Activated T-helper 2 cell treated with anti-CD3 and anti-CD28 coated beads, Interferon-gamma antibody, Interleukin-2, Interleukin-4, amounts not matched to agents 10 μg/mL and 5 μg/mL and 100 μg/mL, durations not matched to agents 14 hours and 24 hours and 36 hours (primary cell): ENCODE results near the gene NOS3. TPM values are rescaled to one million over a fixed set of nuclear protein-coding genes. Genes with fewer than 3 reads are reported as not detected.
A peak's percentile ranks its signal among the peaks of the same experiment; 100 is the strongest.
"Not testable (repeated sequence)": the region's sequence is repeated elsewhere in the genome, so short reads cannot be mapped to it uniquely, and the experiment has no call there.

Experiments
- DNase-seq: peaks from one replicate; pipeline ENCODE4 v3.0.0; 2021; ENCODE audit warnings: low spot score
- H3K27ac Mint-ChIP-seq: one replicate; pipeline ENCODE4 v1.8.0; 2021; ENCODE audit warnings: mixed read lengths
- H3K27me3 Mint-ChIP-seq: one replicate; pipeline ENCODE4 v1.8.0; 2021; ENCODE audit warnings: low read depth, mixed read lengths
- H3K36me3 Mint-ChIP-seq: one replicate; pipeline ENCODE4 v1.8.0; 2021; ENCODE audit warnings: low read depth, mixed read lengths
- H3K4me1 Mint-ChIP-seq: one replicate; pipeline ENCODE4 v1.8.0; 2021; ENCODE audit warnings: low read depth, mixed read lengths
- H3K4me3 Mint-ChIP-seq: one replicate; pipeline ENCODE4 v1.8.0; 2021; ENCODE audit warnings: low read depth, mild to moderate bottlenecking, moderate library complexity, mixed read lengths
- H3K9me3 Mint-ChIP-seq: one replicate; pipeline ENCODE4 v1.8.0; 2021; ENCODE audit warnings: mixed read lengths
- intact Hi-C: fragments of 100-400 bp; cut with micrococcal nuclease; formaldehyde crosslinking; loops from one replicate; pipeline ENCODE4 v1.15.1; 2023
- total RNA-seq: library from RNA; stranded (reverse); gene quantifications from 2 replicates; pipeline ENCODE4 v1.2.3, GENCODE V29; 2022

The NOS3 gene
- total RNA-seq, 1 donor from 2014 or later = 9.8 TPM

- DNase-seq, H3K27me3 Mint-ChIP-seq, intact Hi-C loops, H3K9me3 Mint-ChIP-seq, H3K36me3 Mint-ChIP-seq: not testable (repeated sequence)
- Mint-ChIP-seq H3K27ac (peak overlapping the region; percentile 93), H3K4me3 (peak overlapping the region; percentile 96), H3K4me1 (peaks cover 13% of the 10 kb centered on the region)
Measured at GRCh38 chr7:151026771-151027727, 36.2 kb downstream of the NOS3 start.

GRCh38 chr7:151027728-151028130 lies 36.9 kb downstream of the NOS3 start:
- H3K9me3 Mint-ChIP-seq, DNase-seq, H3K27me3 Mint-ChIP-seq, H3K36me3 Mint-ChIP-seq: not testable (repeated sequence)
- H3K4me1 Mint-ChIP-seq = peaks cover 13% of the 10 kb centered on the region
- intact Hi-C loops = loop anchor here (1.0 to 2.0 kb wide), 5 partner anchors 12 to 323 kb away; partner anchors contain the start of gene TMUB1
- peak overlapping the region; percentile 93 for H3K27ac Mint-ChIP-seq
- H3K4me3 Mint-ChIP-seq = peak overlapping the region; percentile 96

GRCh38 chr7:151028131-151028947 lies 37.5 kb downstream of the NOS3 start, which contains the start of gene ABCB8:
ABCB8 (plus strand) TSS chr7:151028450; CDS start chr7:151028516, 66 bp downstream.
- H3K4me1 Mint-ChIP-seq = peaks cover 13% of the 10 kb centered on the region
- peaks cover 3% of the 10 kb centered on the region for H3K36me3 Mint-ChIP-seq
- H3K27me3 Mint-ChIP-seq = peaks cover 2% of the 10 kb centered on the region
- intact Hi-C loops = loop anchor here (1.0 to 2.0 kb wide), 5 partner anchors 11 to 322 kb away; partner anchors contain the start of gene TMUB1
- DNase-seq = peak; percentile 99
- peak within 1 kb of the TSS; percentile 93 for H3K27ac Mint-ChIP-seq
- no peaks in the 10 kb centered on the region for H3K9me3 Mint-ChIP-seq
- H3K4me3 Mint-ChIP-seq = peak within 1 kb of the TSS; percentile 96

- H3K4me1 Mint-ChIP-seq = peaks cover 13% of the 10 kb centered on the region
- intact Hi-C loops = loop anchor here (1.0 to 2.0 kb wide), 5 partner anchors 10 to 322 kb away; partner anchors contain the start of gene TMUB1
- H3K27me3 Mint-ChIP-seq = peaks cover 2% of the 10 kb centered on the region
- DNase-seq = no peak
- H3K27ac Mint-ChIP-seq = peak overlapping the region; percentile 93
- H3K4me3 Mint-ChIP-seq = peak overlapping the region; percentile 96
- peaks cover 3% of the 10 kb centered on the region for H3K36me3 Mint-ChIP-seq
- no peaks in the 10 kb centered on the region for H3K9me3 Mint-ChIP-seq
Measured at GRCh38 chr7:151028948-151029501, 38.2 kb downstream of the NOS3 start.

- Mint-ChIP-seq H3K4me1 (peaks cover 13% of the 10 kb centered on the region), H3K27me3 (no peaks in the 10 kb centered on the region), H3K9me3 (no peaks in the 10 kb centered on the region), H3K4me3 (no peak overlapping the region), H3K27ac (no peak overlapping the region), H3K36me3 (peaks cover 9% of the 10 kb centered on the region)
- DNase-seq = no peak
- intact Hi-C loops = no loop called here
Measured at GRCh38 chr7:151031011-151031410, 40.2 kb downstream of the NOS3 start.

- Mint-ChIP-seq H3K27ac (no peak overlapping the region), H3K4me1 (peaks cover 7% of the 10 kb centered on the region), H3K4me3 (no peak overlapping the region), H3K36me3 (peaks cover 19% of the 10 kb centered on the region), H3K9me3 (no peaks in the 10 kb centered on the region), H3K27me3 (no peaks in the 10 kb centered on the region)
- intact Hi-C loops = no loop called here
- no peak for DNase-seq
Measured at GRCh38 chr7:151032936-151033863, 42.4 kb downstream of the NOS3 start.

GRCh38 chr7:151033864-151034249 lies 43.0 kb downstream of the NOS3 start:
- peaks cover 16% of the 10 kb centered on the region for H3K36me3 Mint-ChIP-seq
- no peak overlapping the region for H3K4me3 Mint-ChIP-seq
- H3K27ac Mint-ChIP-seq = no peak overlapping the region
- no peaks in the 10 kb centered on the region for H3K27me3 Mint-ChIP-seq
- H3K4me1 Mint-ChIP-seq = peaks cover 7% of the 10 kb centered on the region
- H3K9me3 Mint-ChIP-seq = no peaks in the 10 kb centered on the region
- intact Hi-C loops = no loop called here
- DNase-seq = no peak

GRCh38 chr7:151034312-151035025 lies 43.7 kb downstream of the NOS3 start:
- Mint-ChIP-seq H3K27ac (no peak overlapping the region), H3K27me3 (no peaks in the 10 kb centered on the region), H3K9me3 (no peaks in the 10 kb centered on the region), H3K4me3 (no peak overlapping the region), H3K36me3 (peaks cover 20% of the 10 kb centered on the region), H3K4me1 (peaks cover 9% of the 10 kb centered on the region)
- intact Hi-C loops = no loop called here
- no peak for DNase-seq

- peaks cover 15% of the 10 kb centered on the region for H3K4me1 Mint-ChIP-seq
- no peak for DNase-seq
- intact Hi-C loops = no loop called here
- peaks cover 20% of the 10 kb centered on the region for H3K36me3 Mint-ChIP-seq
- no peak overlapping the region for H3K4me3 Mint-ChIP-seq
- no peaks in the 10 kb centered on the region for H3K27me3 Mint-ChIP-seq
- H3K9me3 Mint-ChIP-seq = no peaks in the 10 kb centered on the region
- no peak overlapping the region for H3K27ac Mint-ChIP-seq
Measured at GRCh38 chr7:151035026-151035717, 44.4 kb downstream of the NOS3 start.

GRCh38 chr7:151035902-151036301 lies 45.1 kb downstream of the NOS3 start:
- H3K4me1 Mint-ChIP-seq = peaks cover 15% of the 10 kb centered on the region
- peaks cover 20% of the 10 kb centered on the region for H3K36me3 Mint-ChIP-seq
- DNase-seq = no peak
- intact Hi-C loops = no loop called here
- H3K4me3 Mint-ChIP-seq = no peak overlapping the region
- no peak overlapping the region for H3K27ac Mint-ChIP-seq
- no peaks in the 10 kb centered on the region for H3K27me3 Mint-ChIP-seq
- H3K9me3 Mint-ChIP-seq = no peaks in the 10 kb centered on the region
